Mammary epithelial cell (primary cell): Measurements from ENCODE around the gene KCNMA1.

Experiments
- CTCF ChIP-seq, 2 donors: IDR thresholded peaks in 1 of 2; conservative IDR thresholded peaks in 1 of 2; 2 replicates each; pipeline ENCODE4 v1.5.1; 2011 to 2012; ENCODE audit warnings: inconsistent platforms in 2 of 2, low read length in 2 of 2, mild to moderate bottlenecking in 2 of 2, control low read depth in 1 of 2, low read depth in 1 of 2; ENCODE audit not compliant: insufficient read depth in 1 of 2; ENCODE audit errors: extremely low read depth in 1 of 2
- EZH2 ChIP-seq: IDR thresholded peaks from 2 replicates; pipeline ENCODE4 v1.6.1; 2012; ENCODE audit warnings: low read length, inconsistent platforms, borderline replicate concordance

GRCh38 chr10:77313066-77313750 lies 324.4 kb downstream of the KCNMA1 start:
- TF ChIP-seq CTCF (conservative IDR thresholded peaks at IDR 0.05 in 1 of 2, IDR thresholded peaks at IDR 0.05 in 1 of 2; ENCODE audit: extremely low read depth in 1 of 2, insufficient read depth in 1 of 2, low read depth in 1 of 2, low read length in 2 of 2) = no peak
- TF ChIP-seq EZH2 = no peak
